NCI-H2227 (cell line): Measurements from ENCODE around the gene PHACTR3.

Experiments
- DNase-seq: peaks from one replicate; lab custom pipeline; 2025; ENCODE audit not compliant: unreplicated experiment; lab: John Stamatoyannopoulos, UW

PHACTR3 gene

GRCh38 chr20:59746155-59746554 is 141.8 kb downstream of the PHACTR3 start:
- DNase-seq = no peak

GRCh38 chr20:59747671-59748515 is 143.6 kb downstream of the PHACTR3 start:
- no peak for DNase-seq

GRCh38 chr20:59748619-59749191 is 144.4 kb downstream of the PHACTR3 start:
- DNase-seq = no peak

DNA sequence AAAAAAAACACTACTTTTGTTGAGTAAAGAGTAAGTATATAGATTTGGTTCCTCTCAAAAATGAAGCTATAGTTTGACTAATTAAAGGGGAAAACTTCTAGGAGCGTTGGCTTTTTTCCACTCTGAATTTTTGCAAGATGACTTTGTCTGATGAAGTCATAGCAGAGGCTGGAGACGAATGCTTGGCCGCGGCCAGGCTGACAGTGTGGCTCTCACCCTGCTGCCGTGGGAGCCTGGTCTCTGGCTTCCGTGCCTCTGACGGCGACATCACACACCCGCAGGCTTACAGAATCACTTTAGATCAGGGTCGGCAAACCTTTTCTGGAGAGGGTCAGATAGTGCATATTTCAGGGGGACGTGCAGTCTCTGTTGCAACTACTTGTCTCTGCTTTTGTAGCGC is 145.0 kb downstream of the PHACTR3 start:
- DNase-seq = no peak

GRCh38 chr20:59750209-59750840 is 146.0 kb downstream of the PHACTR3 start:
- DNase-seq = peak; percentile 22

- DNase-seq = peak; percentile 83
These were observed 146.9 kb downstream of the PHACTR3 start for GRCh38 chr20:59751075-59751711.

DNA sequence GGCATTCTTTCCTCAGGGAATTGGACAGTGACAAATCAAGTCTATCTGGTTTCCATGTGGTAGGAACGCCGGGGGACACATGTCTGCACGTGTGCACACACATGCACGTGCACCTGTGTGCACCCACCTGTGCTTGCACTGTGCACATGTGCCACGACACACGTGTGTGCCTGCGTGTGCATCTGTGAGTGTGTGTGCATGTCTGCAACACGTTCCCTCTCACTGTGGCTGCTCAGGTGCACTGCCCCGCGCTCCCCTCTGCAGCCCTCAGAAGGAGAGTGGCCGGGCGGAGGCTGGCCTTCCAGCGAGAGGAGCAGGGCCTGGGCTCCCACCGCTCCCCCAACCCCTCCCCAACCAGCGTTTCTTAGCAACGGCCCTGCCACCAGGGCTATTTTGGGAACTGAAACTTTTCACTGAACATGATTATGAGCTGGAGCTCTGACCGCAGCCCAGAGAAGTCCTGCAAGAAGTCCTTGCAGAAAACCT is 147.8 kb downstream of the PHACTR3 start:
- DNase-seq = peak; percentile 10

DNA sequence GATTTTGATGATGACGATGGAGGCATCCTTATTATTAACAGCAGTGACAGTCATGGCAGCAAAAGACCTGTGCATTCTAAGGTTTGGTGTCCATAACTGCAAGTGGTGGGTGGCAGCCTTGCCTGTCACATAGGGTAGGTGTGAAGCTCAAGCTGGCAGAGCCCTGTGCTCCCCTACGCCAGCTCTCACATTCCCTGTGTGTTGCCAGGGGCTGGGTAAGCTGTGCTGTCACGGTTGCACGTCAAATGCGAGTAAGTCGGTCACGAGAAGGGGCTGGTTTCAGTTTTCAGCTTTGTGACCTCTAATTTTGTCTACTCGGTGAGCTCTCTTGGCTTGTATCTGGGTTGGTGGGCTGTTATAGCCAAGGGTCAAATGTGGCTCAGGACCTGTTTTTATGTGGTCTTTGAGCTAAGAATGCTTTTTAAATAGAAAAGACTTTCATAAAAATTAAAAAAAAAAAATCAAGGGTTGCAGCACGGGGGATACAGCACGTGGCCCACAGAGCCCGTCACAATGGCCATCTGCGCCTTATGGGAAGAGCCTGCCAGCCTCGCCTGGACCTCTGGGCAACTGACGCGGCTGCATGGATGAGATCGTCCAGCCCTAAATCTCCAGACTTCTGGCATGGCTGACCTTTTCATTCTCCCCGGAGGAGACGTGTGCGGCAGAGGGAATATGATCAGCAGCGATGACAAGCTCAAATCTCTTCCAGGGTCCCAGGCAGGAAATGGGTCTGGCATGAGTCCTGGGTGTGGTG is 148.5 kb downstream of the PHACTR3 start:
- no peak for DNase-seq

GRCh38 chr20:59753836-59754235 is 149.5 kb downstream of the PHACTR3 start:
- DNase-seq = no peak

DNA sequence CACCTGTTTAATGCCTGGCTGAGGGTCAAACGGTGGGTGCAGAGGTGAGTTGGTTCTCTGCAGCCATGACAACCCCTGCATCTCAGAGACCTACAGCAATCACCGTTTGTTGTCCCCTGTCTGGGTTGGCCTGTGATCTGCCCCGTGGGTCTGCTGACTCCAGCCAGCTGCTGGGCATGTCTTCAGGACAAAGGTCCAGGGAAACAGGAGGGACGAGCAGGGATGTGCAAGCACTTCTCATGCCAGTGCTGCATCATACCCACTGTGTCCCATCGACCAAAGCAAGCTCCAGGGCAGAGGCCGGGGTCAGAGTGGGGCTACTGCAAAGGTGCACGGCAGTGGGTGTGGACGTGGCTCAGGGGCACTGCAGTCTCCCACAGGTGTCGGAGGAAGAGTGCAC is 150.2 kb downstream of the PHACTR3 start:
- no peak for DNase-seq

DNA sequence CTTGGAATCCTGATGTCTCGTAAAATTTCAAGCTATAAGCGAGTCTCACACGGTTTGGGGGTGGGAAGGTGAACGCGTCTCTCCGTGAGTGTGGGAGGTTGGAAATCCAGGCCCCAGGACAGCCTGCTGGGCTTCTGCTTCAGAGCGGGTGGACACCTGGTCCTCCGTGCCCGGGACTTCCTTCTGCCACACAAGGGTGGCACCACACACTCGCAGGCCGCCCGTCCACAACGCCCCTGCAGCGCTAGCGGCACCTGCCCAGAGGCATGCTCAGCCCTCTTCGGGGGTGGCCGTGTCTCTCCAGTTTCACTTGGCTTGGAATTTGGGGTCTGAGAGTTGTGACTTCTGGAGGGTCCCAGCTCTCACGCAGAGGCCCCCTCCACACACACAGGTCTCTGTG is 151.9 kb downstream of the PHACTR3 start:
- DNase-seq = no peak

GRCh38 chr20:59764037-59764436 is 159.7 kb downstream of the PHACTR3 start:
- DNase-seq = no peak

- no peak for DNase-seq
These were observed 161.3 kb downstream of the PHACTR3 start for GRCh38 chr20:59765599-59766177.

DNA sequence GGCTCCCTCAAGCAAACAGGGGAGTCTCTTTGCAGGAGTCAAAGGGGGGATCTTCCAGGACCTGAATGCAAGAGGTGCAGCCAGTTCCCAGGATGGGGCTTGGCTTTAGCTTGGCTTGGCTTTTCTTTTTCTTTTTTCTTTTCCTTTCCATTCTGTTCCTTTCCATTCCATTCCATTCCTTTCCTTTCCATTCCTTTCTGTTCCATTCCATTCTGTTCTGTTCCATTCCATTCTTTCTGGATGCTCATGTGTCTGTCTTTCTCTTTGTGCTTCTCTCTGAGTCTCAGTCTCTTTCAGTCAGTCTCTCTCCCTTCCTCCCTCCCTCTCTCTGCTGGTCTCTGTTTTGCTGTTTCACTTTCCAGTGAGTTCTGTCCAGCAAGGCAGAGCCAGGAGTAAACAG is 163.3 kb downstream of the PHACTR3 start:
- DNase-seq = no peak

DNA sequence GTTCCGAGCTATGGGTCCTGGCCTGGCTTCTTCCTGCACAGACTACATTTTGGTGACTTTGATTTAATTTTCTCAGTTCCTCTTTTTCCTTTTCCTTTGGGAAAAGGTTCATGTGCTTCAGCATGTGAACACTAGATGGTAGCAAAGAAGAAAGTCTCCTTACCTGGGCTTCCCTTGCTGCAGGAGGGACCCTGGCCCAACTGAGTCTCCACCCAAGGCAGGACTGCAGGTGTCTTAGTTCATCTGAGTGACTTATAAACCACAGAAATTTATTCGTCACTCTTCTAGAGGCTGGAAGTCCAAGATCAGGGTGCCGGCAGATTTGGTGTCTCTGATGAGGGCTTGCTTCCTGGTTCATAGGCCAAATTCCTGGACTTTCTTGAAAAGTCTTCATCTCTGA is 165.9 kb downstream of the PHACTR3 start:
- DNase-seq = no peak

GRCh38 chr20:59770851-59771250 is 166.5 kb downstream of the PHACTR3 start:
- no peak for DNase-seq

GRCh38 chr20:59771506-59772372 is 167.4 kb downstream of the PHACTR3 start:
- no peak for DNase-seq

- no peak for DNase-seq
These were observed 168.0 kb downstream of the PHACTR3 start for GRCh38 chr20:59772373-59772705.
